ENCODE data around the gene HDAC4.

DNA sequence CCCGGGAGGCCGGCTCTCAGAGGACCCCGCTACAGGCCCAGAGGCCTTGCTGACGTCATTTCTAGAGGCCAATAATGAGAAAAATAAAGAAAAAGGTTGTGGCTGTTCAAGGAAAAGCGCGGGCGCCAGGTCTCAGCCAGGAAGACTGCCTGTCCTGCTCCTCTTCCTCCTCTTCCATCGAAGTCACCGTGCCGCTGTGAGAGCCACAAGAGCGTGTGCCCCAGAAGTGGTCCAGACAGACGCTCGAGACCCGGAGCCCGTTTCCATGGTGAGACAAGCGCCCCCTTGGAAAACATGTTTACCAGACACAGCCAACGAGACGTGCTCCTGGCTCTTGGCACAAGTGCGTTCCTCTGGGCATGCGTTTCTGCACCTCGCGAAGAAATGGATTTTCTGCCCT is 210.5 kb downstream of the HDAC4 start:
- TF ChIP-seq POLR2A (IDR thresholded peaks at IDR 0.05) (no peak), CTCF (IDR thresholded peaks at IDR 0.05) (no peak)

All from testis (tissue), 2 donors.